Fibroblast of lung (primary cell): ENCODE measurements around the gene CHRNA1.

Source experiments
- CTCF ChIP-seq, 2 donors: IDR thresholded peaks in 1 of 2; conservative IDR thresholded peaks in 1 of 2; 1 replicate in 1 of 2; 2 replicates in 1 of 2; pipeline ENCODE4 v1.5.1; 2011 to 2012; ENCODE audit warnings: low read length in 2 of 2, control low read depth in 1 of 2, inconsistent platforms in 1 of 2, low read depth in 1 of 2, mild to moderate bottlenecking in 1 of 2
- EZH2 ChIP-seq: IDR thresholded peaks from 2 replicates; pipeline ENCODE4 v1.5.1; 2012; ENCODE audit warnings: low read length, control low read depth, mild to moderate bottlenecking; ENCODE audit errors: missing control alignments

GRCh38 chr2:174775571-174775980 is 11.3 kb upstream of the CHRNA1 start:
- TF ChIP-seq CTCF (conservative IDR thresholded peaks at IDR 0.05 in 1 of 2, IDR thresholded peaks at IDR 0.05 in 1 of 2; ENCODE audit: low read depth in 1 of 2, low read length in 2 of 2) (no peak), EZH2 (no peak)
